SK-N-MC (cell line): ENCODE measurements around the gene KANSL1.

ENCODE experiments used
- DNase-seq: peaks from one replicate; pipeline ENCODE4 v3.0.0-alpha.2; 2011; ENCODE audit warnings: low read depth, low spot score
- H3K27ac ChIP-seq: fragments of 200-600 bp; sonication (generic); 2 replicates; pipeline ENCODE4 v1.5.1; 2016; ENCODE audit warnings: mixed run types
- H3K36me3 ChIP-seq: fragments of 200-600 bp; sonication (generic); 2 replicates; pipeline ENCODE4 v1.6.1; 2017; ENCODE audit warnings: antibody characterized with exemption, low read length, mixed read lengths; ENCODE audit not compliant: insufficient read depth
- H3K4me3 ChIP-seq: fragments of 200-600 bp; sonication (generic); 2 replicates; pipeline ENCODE4 v1.5.1; 2016
- H3K9ac ChIP-seq: fragments of 200-600 bp; sonication (generic); 2 replicates; pipeline ENCODE4 v1.8.0; 2017; ENCODE audit warnings: mixed run types, mixed read lengths; ENCODE audit not compliant: insufficient read length
- H3K9me3 ChIP-seq: fragments of 200-600 bp; sonication (generic); 2 replicates; pipeline ENCODE4 v1.6.1; 2017; ENCODE audit warnings: low read depth, mild to moderate bottlenecking, antibody characterized with exemption, low read length, moderate library complexity, mixed read lengths
- EZH2 ChIP-seq: fragments of 200-600 bp; sonication (generic); IDR thresholded peaks from one replicate; pipeline ENCODE4 v1.6.1; 2017; ENCODE audit warnings: antibody characterized with exemption
- FOXP2 ChIP-seq: optimal IDR thresholded peaks from 2 replicates; pipeline ENCODE3; 2011; ENCODE audit warnings: mild to moderate bottlenecking, moderate library complexity; ENCODE audit not compliant: insufficient read depth; ENCODE audit errors: extremely low read length, control extremely low read depth
- POLR2AphosphoS5 ChIP-seq: IDR thresholded peaks from 2 replicates; pipeline ENCODE4 v1.6.1; 2012; ENCODE audit warnings: mild to moderate bottlenecking, low read depth, low read length, borderline replicate concordance

Gene KANSL1

DNA sequence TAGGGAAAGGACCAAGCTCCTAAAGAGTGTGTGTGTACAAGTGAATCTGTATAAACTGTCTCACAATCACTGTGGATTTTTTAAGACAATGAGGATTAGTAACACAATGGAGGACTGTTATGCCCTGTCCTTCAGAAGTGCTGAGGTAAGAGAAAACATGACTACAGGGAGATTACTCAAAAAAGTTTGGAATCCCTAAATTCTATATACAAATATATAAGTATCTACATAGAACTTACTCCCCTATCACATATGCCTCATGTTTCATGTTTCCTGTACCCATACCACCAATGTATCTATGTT is 112.3 kb downstream of the KANSL1 start:
- TF ChIP-seq FOXP2, result no peak
- no peak for TF ChIP-seq EZH2
- TF ChIP-seq POLR2AphosphoS5, result no peak
- no peaks in the 10 kb centered on the region for H3K9me3 ChIP-seq
- H3K9ac ChIP-seq, result no peak overlapping the region
- H3K27ac ChIP-seq, result no peak overlapping the region
- H3K36me3 ChIP-seq, result peaks cover 31% of the 10 kb centered on the region
- no peak for DNase-seq
- no peak overlapping the region for H3K4me3 ChIP-seq

DNA sequence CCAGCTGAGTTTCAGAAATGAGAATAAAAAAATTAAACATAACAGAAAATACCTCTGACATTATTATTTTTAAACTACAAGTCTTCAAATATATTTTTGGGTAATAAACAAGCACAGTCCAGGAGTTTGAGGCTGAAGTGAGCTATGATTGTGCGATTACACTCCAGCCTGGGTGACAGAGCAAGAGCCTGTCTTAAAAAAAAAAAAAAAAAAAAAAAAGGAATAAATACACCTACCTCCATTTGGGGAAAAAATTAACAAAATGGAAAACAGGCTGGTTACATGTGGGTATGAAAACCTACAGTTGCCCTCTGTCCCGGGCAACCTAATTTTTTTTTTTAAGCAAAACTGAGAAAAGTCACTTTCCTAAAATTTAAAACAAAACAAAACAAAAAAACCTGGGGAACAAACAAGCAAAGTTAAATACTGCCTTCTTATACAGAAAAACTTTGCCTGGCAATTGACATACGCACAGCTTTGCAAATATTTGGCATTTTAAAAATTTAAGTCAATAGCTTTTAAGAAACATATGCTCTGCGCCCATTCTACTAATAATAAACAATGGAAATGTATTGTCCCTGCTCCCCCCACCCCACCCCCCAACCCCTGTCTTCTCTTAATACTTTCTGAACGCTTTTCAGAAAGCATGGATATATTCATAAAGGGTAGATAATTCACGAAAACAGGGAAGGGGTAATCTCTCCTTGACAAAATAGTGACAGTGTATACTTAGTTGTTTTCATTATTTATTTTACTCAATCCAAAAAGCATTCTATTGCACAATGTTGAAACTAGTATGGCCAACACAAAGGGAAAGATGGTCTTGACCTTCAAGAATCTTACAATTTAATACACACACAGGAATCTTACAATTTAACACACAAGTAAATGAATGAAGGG is 112.9 kb downstream of the KANSL1 start:
- H3K4me3 ChIP-seq, result no peak overlapping the region
- H3K27ac ChIP-seq, result no peak overlapping the region
- peaks cover 31% of the 10 kb centered on the region for H3K36me3 ChIP-seq
- no peak for DNase-seq
- no peaks in the 10 kb centered on the region for H3K9me3 ChIP-seq
- H3K9ac ChIP-seq, result no peak overlapping the region
- no peak for TF ChIP-seq POLR2AphosphoS5
- no peak for TF ChIP-seq FOXP2
- TF ChIP-seq EZH2, result no peak

DNA sequence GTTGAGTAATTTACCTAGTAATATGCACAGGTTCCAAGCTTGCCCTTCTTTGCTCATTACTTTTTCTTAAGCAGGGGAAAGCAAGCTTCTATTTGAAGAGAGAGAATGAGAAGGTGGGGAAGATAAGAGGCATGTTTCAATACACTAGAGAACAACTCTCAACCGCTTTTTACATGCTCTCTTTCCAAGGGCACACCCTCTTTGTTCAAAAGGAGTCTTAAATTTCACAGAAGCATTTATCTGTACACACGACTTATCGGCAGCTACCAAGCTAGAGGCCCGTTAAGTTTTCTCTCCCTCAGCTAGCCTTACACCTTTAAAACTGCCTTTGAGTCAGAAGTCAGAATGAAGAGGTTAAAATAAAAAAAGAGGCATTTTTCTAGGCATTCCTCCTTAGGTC is 114.6 kb downstream of the KANSL1 start:
- no peak for TF ChIP-seq POLR2AphosphoS5
- Histone ChIP-seq H3K36me3 (peaks cover 31% of the 10 kb centered on the region), H3K27ac (0 out of 2 replicates have a peak overlapping the region, but pooled peaks have one; percentile 12), H3K4me3 (no peak overlapping the region), H3K9me3 (no peaks in the 10 kb centered on the region), H3K9ac (no peak overlapping the region)
- no peak for DNase-seq

DNA sequence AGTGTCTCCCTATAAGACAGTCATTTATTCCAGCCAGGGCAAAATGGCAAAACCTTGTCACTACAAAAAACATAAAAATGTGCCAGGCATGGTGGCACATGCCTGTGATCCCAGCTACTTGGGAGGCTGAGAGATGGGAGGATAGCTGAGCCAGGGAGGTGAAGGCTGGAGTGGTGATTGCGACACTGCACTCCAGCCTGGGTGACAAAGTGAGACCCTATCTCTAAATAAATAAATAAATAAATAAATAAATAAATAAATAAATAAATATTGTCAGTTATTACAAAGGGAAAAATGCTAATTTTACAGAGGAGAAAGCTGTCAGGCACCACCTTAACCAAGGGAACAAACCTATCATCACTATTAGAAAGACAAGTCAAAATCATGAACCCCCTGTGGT is 118.7 kb downstream of the KANSL1 start:
- peaks cover 17% of the 10 kb centered on the region for H3K36me3 ChIP-seq
- H3K9ac ChIP-seq, result no peak overlapping the region
- no peak overlapping the region; the same call in 1 of the 2 replicates for H3K27ac ChIP-seq
- no peaks in the 10 kb centered on the region for H3K9me3 ChIP-seq
- TF ChIP-seq FOXP2 (no peak), EZH2 (no peak), POLR2AphosphoS5 (no peak)
- H3K4me3 ChIP-seq, result no peak overlapping the region
- no peak for DNase-seq

DNA sequence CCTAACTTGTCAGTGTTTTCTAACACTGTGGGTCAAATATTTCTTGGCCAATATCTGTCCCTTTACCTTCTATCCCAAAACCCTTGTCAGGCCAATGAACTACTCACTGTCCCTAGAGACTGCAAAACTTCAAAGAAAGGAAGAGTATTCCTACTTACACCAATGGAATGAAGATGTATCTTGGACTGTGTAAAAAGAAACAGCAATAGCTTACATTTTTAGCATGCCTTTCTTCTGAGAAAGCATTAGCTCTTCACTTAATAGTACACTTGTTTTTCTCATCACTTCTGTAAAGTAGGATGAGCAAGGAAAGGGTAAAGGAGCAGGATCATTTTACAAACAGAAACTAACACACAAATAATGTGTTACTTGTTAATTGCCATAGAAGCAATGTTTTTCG is 120.2 kb downstream of the KANSL1 start:
- Histone ChIP-seq H3K36me3 (peaks cover 8% of the 10 kb centered on the region), H3K27ac (peak overlapping the region; percentile 49; the same call in 1 of the 2 replicates), H3K9me3 (no peaks in the 10 kb centered on the region), H3K4me3 (no peak overlapping the region), H3K9ac (no peak overlapping the region)
- DNase-seq, result no peak
- TF ChIP-seq EZH2, result no peak
- no peak for TF ChIP-seq POLR2AphosphoS5
- no peak for TF ChIP-seq FOXP2

DNA sequence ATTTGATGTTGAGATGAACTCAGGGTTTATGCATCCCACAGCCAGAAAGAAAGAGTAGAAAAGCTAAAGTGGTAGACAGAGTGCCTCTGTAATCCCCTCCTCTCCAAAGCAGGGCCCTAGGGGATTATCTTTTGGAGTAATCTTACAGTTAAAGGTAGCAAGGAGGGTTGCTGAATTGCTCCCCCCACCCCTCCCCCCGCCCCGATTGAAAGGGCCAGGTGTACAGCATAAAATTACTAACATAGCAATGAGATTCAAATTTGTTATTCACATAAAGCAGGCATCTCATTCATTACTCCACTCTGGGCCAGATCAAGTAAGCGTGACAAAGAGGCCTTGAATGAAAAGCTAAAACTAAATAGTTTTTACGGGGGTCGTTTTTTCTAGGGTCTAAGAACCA is 121.4 kb downstream of the KANSL1 start:
- peaks cover 19% of the 10 kb centered on the region for H3K36me3 ChIP-seq
- DNase-seq, result no peak
- no peak overlapping the region for H3K4me3 ChIP-seq
- no peak overlapping the region; the same call in 1 of the 2 replicates for H3K27ac ChIP-seq
- H3K9ac ChIP-seq, result no peak overlapping the region
- no peaks in the 10 kb centered on the region for H3K9me3 ChIP-seq
- TF ChIP-seq FOXP2 (no peak), EZH2 (no peak), POLR2AphosphoS5 (no peak)

DNA sequence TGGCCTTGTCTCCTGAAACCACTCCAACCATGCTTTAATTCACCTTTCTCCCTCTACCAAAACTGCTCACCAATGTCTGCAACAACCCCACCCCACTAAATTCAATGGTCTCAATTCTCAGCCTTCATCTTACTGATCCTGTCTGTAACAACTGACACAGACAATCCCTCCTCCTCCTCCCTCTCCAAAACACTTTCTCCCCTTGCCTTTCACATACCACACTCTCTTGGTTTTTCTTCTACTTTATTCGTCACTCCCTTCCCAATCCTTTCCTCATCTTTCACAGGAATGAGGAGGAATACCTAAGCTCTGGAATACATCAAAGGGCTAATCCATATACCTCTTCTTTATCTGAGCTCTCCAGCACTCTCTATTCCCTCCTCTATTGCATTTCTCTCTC is 128.8 kb downstream of the KANSL1 start:
- Histone ChIP-seq H3K9ac (no peak overlapping the region), H3K36me3 (peaks cover 64% of the 10 kb centered on the region), H3K27ac (peak overlapping the region; percentile 48), H3K4me3 (no peak overlapping the region), H3K9me3 (no peaks in the 10 kb centered on the region)
- TF ChIP-seq POLR2AphosphoS5 (no peak), EZH2 (no peak), FOXP2 (no peak)
- no peak for DNase-seq

DNA sequence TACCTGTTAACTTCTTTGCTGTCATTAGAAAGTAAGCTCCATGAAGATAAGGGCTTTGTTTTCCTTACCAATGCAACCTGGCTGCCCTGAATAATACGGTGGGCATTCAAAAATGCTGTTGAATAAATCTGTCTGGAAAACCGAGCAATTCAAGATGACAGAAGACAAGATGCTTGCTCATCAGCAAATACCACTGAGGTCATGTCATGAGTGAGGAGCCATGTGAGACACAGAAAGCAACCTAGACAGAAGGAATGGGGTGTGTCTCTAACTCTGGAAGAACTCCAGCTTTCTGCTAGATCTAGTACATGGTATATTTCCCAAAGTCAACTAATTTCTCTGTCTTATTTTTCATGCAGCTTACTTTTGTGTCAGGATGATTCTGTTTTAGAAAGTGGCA is 130.0 kb downstream of the KANSL1 start:
- Histone ChIP-seq H3K9me3 (no peaks in the 10 kb centered on the region), H3K4me3 (no peak overlapping the region), H3K9ac (no peak overlapping the region), H3K36me3 (peaks cover 64% of the 10 kb centered on the region), H3K27ac (peak overlapping the region; percentile 48)
- DNase-seq, result no peak
- no peak for TF ChIP-seq POLR2AphosphoS5
- TF ChIP-seq EZH2, result no peak
- no peak for TF ChIP-seq FOXP2

DNA sequence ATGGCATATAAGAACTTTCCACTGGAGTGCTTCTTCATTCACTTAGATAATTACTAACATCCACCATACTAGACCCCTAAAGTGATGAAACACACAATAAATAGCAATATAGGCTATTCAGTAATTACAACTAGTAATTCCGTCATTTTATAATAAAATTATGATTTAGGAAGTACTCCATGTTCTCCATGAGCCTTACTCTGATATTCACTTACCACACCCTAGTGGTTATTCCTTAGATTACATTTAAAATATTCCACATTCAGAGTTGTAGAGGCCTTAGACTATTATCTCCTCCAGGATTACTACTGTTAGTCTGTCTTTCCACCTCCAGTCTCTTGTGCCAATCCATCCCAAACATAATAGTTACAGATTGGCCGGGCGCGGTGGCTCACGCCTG is 131.8 kb downstream of the KANSL1 start:
- Histone ChIP-seq H3K36me3 (peaks cover 60% of the 10 kb centered on the region), H3K4me3 (no peak overlapping the region), H3K9me3 (no peaks in the 10 kb centered on the region), H3K9ac (no peak overlapping the region), H3K27ac (no peak overlapping the region)
- no peak for DNase-seq
- TF ChIP-seq FOXP2, result no peak
- TF ChIP-seq EZH2, result no peak
